HCT116 (cell line): ENCODE data around the gene FAM83F. TPM values are rescaled to one million over a fixed set of nuclear protein-coding genes. Genes with fewer than 3 reads are reported as not detected.

Experiments used
- ATAC-seq: fragments of 200-7000 bp; cut with Tn5 transposase; 2 replicates; pipeline ENCODE4 v1.9.1; 2020; ENCODE audit warnings: mild to moderate bottlenecking, moderate library complexity
- BruUV-seq: library from RNA; stranded (reverse); fragments of 400-500 nt; replicated peaks from 2 replicates; lab custom pipeline; 2021; lab: Mats Ljungman, UMichigan
- CTCF ChIA-PET: fragments of 300-600 bp; sonication (Branson Sonifier 250); formaldehyde crosslinking; loops from one replicate; lab custom pipeline; 2021; ENCODE audit warnings: antibody characterized with exemption; lab: Charles Lee
- POLR2A ChIA-PET: fragments of 300-600, 350-600 bp; sonication (Branson Sonifier 250); formaldehyde crosslinking; loops from one replicate; lab custom pipeline; 2021; ENCODE audit warnings: antibody characterized with exemption; lab: Charles Lee
- RAD21 ChIA-PET, 2 experiments: fragments of 300-600 bp; sonication (Branson Sonifier 250); formaldehyde crosslinking; loops; one replicate each; lab custom pipeline; 2023; ENCODE audit warnings: low total read pairs in 2 of 2; ENCODE audit not compliant: uncharacterized antibody in 2 of 2, unreplicated experiment in 2 of 2, low non-redundant PET in 1 of 2; lab: Charles Lee
- DNase-seq: peaks from one replicate; pipeline ENCODE4 v3.0.0-alpha.2; 2010; ENCODE audit warnings: low read depth, low spot score
- H2AFZ ChIP-seq: fragments of 200-600 bp; shearing (Covaris generic), sonication (generic); 2 replicates; pipeline ENCODE4 v1.6.1; 2017; ENCODE audit warnings: low read depth, mixed run types, mixed read lengths, antibody characterized with exemption, low read length; ENCODE audit not compliant: poor library complexity, severe bottlenecking
- H3K27ac ChIP-seq: 2 replicates; pipeline ENCODE4 v1.5.1; 2012; ENCODE audit warnings: low read depth, low read length
- H3K27me3 ChIP-seq: fragments of 200-600 bp; sonication (generic); 2 replicates; pipeline ENCODE4 v1.6.1; 2016; ENCODE audit warnings: mixed run types, low read length, mixed read lengths; ENCODE audit not compliant: insufficient read depth
- H3K36me3 ChIP-seq, 2 experiments: fragments of 200-500 bp in 1 of 2; fragments of 200-600 bp in 1 of 2; sonication (Bioruptor generic) in 1 of 2; sonication (generic) in 1 of 2; 2 replicates each; pipeline versions ENCODE4 v1.5.1 to v1.6.1; 2014 to 2016; ENCODE audit warnings: low read length in 2 of 2, inconsistent platforms in 1 of 2, mixed read lengths in 1 of 2, mixed run types in 1 of 2; ENCODE audit not compliant: insufficient read depth in 2 of 2, control insufficient read depth in 1 of 2
- H3K4me1 ChIP-seq, 2 experiments: fragments of 200-600 bp in 1 of 2; sonication (generic) in 1 of 2; 2 replicates each; pipeline versions ENCODE4 v1.5.1 to v1.6.1; 2012 to 2017; ENCODE audit warnings: low read length in 2 of 2, inconsistent platforms in 1 of 2, mild to moderate bottlenecking in 1 of 2, mixed read lengths in 1 of 2, mixed run types in 1 of 2, moderate library complexity in 1 of 2; ENCODE audit not compliant: insufficient read depth in 2 of 2, control insufficient read depth in 1 of 2
- H3K4me2 ChIP-seq: fragments of 200-600 bp; sonication (generic); 2 replicates; pipeline ENCODE4 v1.6.1; 2017; ENCODE audit warnings: mixed run types, low read length, mixed read lengths
- H3K4me3 ChIP-seq, 2 experiments: fragments of 200-600 bp in 1 of 2; sonication (generic) in 1 of 2; replicated peaks in 1 of 2; 2 replicates each; pipeline ENCODE4 v1.5.1; 2011 to 2016; ENCODE audit warnings: low read length in 2 of 2, control low read depth in 1 of 2, low read depth in 1 of 2, mild to moderate bottlenecking in 1 of 2, mixed read lengths in 1 of 2, mixed run types in 1 of 2
- H3K79me2 ChIP-seq: fragments of 200-600 bp; sonication (generic); 2 replicates; pipeline ENCODE4 v1.6.1; 2017; ENCODE audit warnings: mild to moderate bottlenecking, mixed run types, low read length, moderate library complexity, mixed read lengths; ENCODE audit not compliant: insufficient read depth
- H3K9ac ChIP-seq: fragments of 200-600 bp; sonication (generic); 2 replicates; pipeline ENCODE4 v1.6.1; 2016; ENCODE audit warnings: low read length, mixed read lengths
- H3K9me2 ChIP-seq: fragments of 200-600 bp; sonication (generic), shearing (Covaris generic); 2 replicates; pipeline ENCODE4 v1.6.1; 2017; ENCODE audit warnings: mixed run types, mild to moderate bottlenecking, moderate library complexity; ENCODE audit not compliant: insufficient read depth
- H3K9me3 ChIP-seq, 2 experiments: fragments of 200-500 bp in 1 of 2; fragments of 200-600 bp in 1 of 2; sonication (Bioruptor generic) in 1 of 2; sonication (generic) in 1 of 2; 2 replicates each; pipeline ENCODE4 v1.6.1; 2014 to 2017; ENCODE audit warnings: low read length in 2 of 2, mixed read lengths in 2 of 2, inconsistent platforms in 1 of 2, low read depth in 1 of 2, mild to moderate bottlenecking in 1 of 2, mixed run types in 1 of 2, moderate library complexity in 1 of 2; ENCODE audit not compliant: control insufficient read depth in 1 of 2, insufficient read depth in 1 of 2
- H4K20me1 ChIP-seq: fragments of 200-600 bp; sonication (generic), shearing (Covaris generic); 2 replicates; pipeline ENCODE4 v1.6.1; 2017; ENCODE audit warnings: mixed run types, mild to moderate bottlenecking, moderate library complexity; ENCODE audit not compliant: insufficient read depth
- CBX3 ChIP-seq: IDR thresholded peaks from 2 replicates; pipeline ENCODE4 v1.6.1; 2012; ENCODE audit warnings: low read depth
- CEBPB ChIP-seq: IDR thresholded peaks from 2 replicates; pipeline ENCODE4 v1.6.1; 2012; ENCODE audit warnings: low read depth
- EGR1 ChIP-seq: IDR thresholded peaks from 2 replicates; pipeline ENCODE4 v1.6.1; 2012; ENCODE audit warnings: low read depth
- ELF1 ChIP-seq: IDR thresholded peaks from 2 replicates; pipeline ENCODE4 v1.6.1; 2012; ENCODE audit warnings: low read depth, borderline replicate concordance
- EZH2 ChIP-seq: fragments of 200-600 bp; sonication (generic); IDR thresholded peaks from 2 replicates; pipeline ENCODE4 v1.6.1; 2017; ENCODE audit warnings: antibody characterized with exemption, mixed run types
- EZH2phosphoT487 ChIP-seq: fragments of 200-600 bp; IDR thresholded peaks from 2 replicates; pipeline ENCODE4 v1.6.1; 2018; ENCODE audit warnings: antibody characterized with exemption, borderline replicate concordance
- FOSL1 ChIP-seq: IDR thresholded peaks from 2 replicates; pipeline ENCODE4 v1.6.1; 2012; ENCODE audit warnings: low read depth
- POLR2AphosphoS5 ChIP-seq: IDR thresholded peaks from 2 replicates; pipeline ENCODE4 v1.6.1; 2011; ENCODE audit warnings: mild to moderate bottlenecking, low read depth, low read length, moderate library complexity
- RAD21 ChIP-seq: IDR thresholded peaks from 2 replicates; pipeline ENCODE4 v1.6.1; 2012; ENCODE audit warnings: low read depth, mild to moderate bottlenecking
- SIN3A ChIP-seq: IDR thresholded peaks from 2 replicates; pipeline ENCODE4 v1.6.1; 2012; ENCODE audit warnings: low read depth
- SP1 ChIP-seq: IDR thresholded peaks from 2 replicates; pipeline ENCODE4 v1.6.1; 2012; ENCODE audit warnings: low read depth
- SRF ChIP-seq: IDR thresholded peaks from 2 replicates; pipeline ENCODE4 v1.6.1; 2012; ENCODE audit warnings: low read depth
- YY1 ChIP-seq: IDR thresholded peaks from 2 replicates; pipeline ENCODE4 v1.6.1; 2011; ENCODE audit warnings: low read length, low read depth, moderate library complexity, mild to moderate bottlenecking; ENCODE audit not compliant: insufficient replicate concordance; ENCODE audit errors: extremely low read depth
- ZNF274 ChIP-seq: fragments of 200-500 bp; sonication (Bioruptor generic); IDR thresholded peaks from 2 replicates; pipeline ENCODE4 v1.6.1; 2014; ENCODE audit warnings: mild to moderate bottlenecking, low read depth, low read length, inconsistent platforms
- intact Hi-C: fragments of 100-400 bp; cut with micrococcal nuclease; formaldehyde crosslinking; loops from 2 replicates; pipeline ENCODE4 v1.10.0; 2022
- total RNA-seq: library from RNA; stranded (reverse); gene quantifications from one replicate; pipeline ENCODE4 v1.2.1, GENCODE V29; 2021; ENCODE audit not compliant: unreplicated experiment
- TF ChIP-seq, protein P1 (sequence below): IDR thresholded peaks from 2 replicates; pipeline ENCODE4 v1.6.1; 2012; ENCODE audit warnings: low read depth
- TF ChIP-seq, protein P2 (sequence below): IDR thresholded peaks from 2 replicates; pipeline ENCODE4 v1.6.1; 2012
- TF ChIP-seq, protein P3 (sequence below): IDR thresholded peaks from 2 replicates; pipeline ENCODE4 v1.6.1; 2012

The FAM83F gene
- total RNA-seq, 1 experiment from 2014 or later, result 24.5 TPM

DNA sequence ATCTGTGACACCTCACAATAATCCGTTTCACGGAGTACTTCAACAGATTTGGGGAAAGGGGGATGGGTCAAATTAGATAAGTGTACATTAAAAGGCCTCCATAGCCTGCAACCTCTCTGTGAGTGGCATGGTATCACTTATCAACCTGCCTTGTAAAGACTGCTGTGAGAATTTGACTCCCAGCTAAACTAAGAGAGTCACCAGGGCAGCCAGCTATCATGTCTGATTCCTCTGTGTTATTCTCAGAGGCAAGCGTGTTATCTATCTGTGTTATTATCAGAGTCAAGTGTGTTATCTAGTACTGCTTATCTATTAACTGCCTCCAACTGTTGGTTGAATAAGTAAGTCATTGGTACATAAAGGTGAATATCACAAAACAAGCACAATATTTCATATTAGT, 4.1 kb upstream of the FAM83F start:
- Histone ChIP-seq H3K9me3 (no peaks in the 10 kb centered on the region), H3K36me3 (no peaks in the 10 kb centered on the region), H3K9me2 (no peaks in the 10 kb centered on the region), H3K27me3 (no peaks in the 10 kb centered on the region), H4K20me1 (no peaks in the 10 kb centered on the region), H3K9ac (no peak overlapping the region), H3K4me2 (no peak overlapping the region), H3K4me3 (no peak overlapping the region), H3K27ac (no peak overlapping the region), H3K4me1 (peaks cover 4 to 10% of the 10 kb centered on the region in 2 experiments), H3K79me2 (peaks cover 7% of the 10 kb centered on the region), H2AFZ (no peak overlapping the region)
- POLR2A ChIA-PET, result interaction anchor here (0.7 kb wide), 1 partner anchor 458 kb away, joined by 3 read pairs; the partner anchor contains the start of gene RPS19BP1
- no peak for ATAC-seq
- TF ChIP-seq, protein P1, sequence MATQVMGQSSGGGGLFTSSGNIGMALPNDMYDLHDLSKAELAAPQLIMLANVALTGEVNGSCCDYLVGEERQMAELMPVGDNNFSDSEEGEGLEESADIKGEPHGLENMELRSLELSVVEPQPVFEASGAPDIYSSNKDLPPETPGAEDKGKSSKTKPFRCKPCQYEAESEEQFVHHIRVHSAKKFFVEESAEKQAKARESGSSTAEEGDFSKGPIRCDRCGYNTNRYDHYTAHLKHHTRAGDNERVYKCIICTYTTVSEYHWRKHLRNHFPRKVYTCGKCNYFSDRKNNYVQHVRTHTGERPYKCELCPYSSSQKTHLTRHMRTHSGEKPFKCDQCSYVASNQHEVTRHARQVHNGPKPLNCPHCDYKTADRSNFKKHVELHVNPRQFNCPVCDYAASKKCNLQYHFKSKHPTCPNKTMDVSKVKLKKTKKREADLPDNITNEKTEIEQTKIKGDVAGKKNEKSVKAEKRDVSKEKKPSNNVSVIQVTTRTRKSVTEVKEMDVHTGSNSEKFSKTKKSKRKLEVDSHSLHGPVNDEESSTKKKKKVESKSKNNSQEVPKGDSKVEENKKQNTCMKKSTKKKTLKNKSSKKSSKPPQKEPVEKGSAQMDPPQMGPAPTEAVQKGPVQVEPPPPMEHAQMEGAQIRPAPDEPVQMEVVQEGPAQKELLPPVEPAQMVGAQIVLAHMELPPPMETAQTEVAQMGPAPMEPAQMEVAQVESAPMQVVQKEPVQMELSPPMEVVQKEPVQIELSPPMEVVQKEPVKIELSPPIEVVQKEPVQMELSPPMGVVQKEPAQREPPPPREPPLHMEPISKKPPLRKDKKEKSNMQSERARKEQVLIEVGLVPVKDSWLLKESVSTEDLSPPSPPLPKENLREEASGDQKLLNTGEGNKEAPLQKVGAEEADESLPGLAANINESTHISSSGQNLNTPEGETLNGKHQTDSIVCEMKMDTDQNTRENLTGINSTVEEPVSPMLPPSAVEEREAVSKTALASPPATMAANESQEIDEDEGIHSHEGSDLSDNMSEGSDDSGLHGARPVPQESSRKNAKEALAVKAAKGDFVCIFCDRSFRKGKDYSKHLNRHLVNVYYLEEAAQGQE, result no peak
- RAD21 ChIA-PET, result no interaction called here
- BruUV-seq, result no TSS peak
- CTCF ChIA-PET, result no interaction called here
- intact Hi-C loops, result no loop called here
- no peak for DNase-seq

DNA sequence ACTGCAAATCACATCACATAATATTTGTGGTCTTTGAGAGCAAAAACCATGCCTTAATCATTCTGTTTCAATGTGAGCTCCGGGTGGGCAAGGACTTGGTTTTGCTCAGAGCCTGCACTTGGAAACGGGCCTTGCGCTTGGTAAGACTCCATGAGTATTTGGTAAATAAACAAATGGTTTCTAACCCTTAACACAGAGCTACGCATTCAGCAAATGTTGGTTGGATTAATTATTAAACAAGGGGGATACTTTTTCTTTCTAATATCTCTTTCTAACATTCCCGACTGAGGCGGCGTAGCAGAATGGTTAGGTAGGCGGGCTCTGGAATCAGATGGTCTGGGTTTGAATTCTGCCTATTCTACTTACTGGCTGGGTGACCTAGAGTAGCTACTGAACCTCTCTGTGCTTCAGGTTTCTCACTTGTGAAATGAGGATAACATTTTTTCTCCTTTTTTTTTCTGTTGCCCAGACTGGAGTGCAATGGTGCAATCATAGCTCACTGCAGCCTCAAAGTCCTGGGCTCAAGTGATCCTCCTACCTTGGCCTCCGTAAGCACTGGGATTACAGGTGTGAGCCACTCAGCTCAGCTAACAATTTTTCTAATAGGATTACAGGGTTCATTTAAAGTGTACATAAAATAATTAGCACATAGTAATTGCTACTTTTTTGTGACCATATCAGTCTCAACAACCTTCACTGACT, 3.4 kb upstream of the FAM83F start:
- DNase-seq, result no peak
- no peaks in the 10 kb centered on the region for H3K36me3 ChIP-seq
- peaks cover 14% of the 10 kb centered on the region for H3K79me2 ChIP-seq
- H2AFZ ChIP-seq, result no peak overlapping the region
- no peak overlapping the region for H3K4me3 ChIP-seq
- POLR2A ChIA-PET, result interaction anchor here (0.7 kb wide), 1 partner anchor 459 kb away, joined by 3 read pairs; the partner anchor contains the start of gene RPS19BP1
- no peak overlapping the region for H3K4me2 ChIP-seq
- CTCF ChIA-PET, result no interaction called here
- no peak overlapping the region for H3K9ac ChIP-seq
- ATAC-seq, result no peak
- peaks cover 4 to 16% of the 10 kb centered on the region in 2 experiments for H3K4me1 ChIP-seq
- BruUV-seq, result no TSS peak
- H4K20me1 ChIP-seq, result no peaks in the 10 kb centered on the region
- RAD21 ChIA-PET, result no interaction called here
- intact Hi-C loops, result no loop called here
- H3K9me3 ChIP-seq, result no peaks in the 10 kb centered on the region
- H3K27ac ChIP-seq, result no peak overlapping the region
- H3K9me2 ChIP-seq, result no peaks in the 10 kb centered on the region
- H3K27me3 ChIP-seq, result no peaks in the 10 kb centered on the region
- no peak for TF ChIP-seq SIN3A
- no peak for TF ChIP-seq EZH2phosphoT487
- TF ChIP-seq, protein P2, sequence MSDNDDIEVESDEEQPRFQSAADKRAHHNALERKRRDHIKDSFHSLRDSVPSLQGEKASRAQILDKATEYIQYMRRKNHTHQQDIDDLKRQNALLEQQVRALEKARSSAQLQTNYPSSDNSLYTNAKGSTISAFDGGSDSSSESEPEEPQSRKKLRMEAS, result no peak
- TF ChIP-seq ZNF274, result no peak
- TF ChIP-seq CEBPB, result no peak
- TF ChIP-seq SP1, result no peak
- TF ChIP-seq FOSL1, result no peak
- no peak for TF ChIP-seq ELF1
- TF ChIP-seq EGR1, result no peak
- TF ChIP-seq SRF, result no peak
- TF ChIP-seq CBX3, result no peak
- TF ChIP-seq EZH2, result no peak
- TF ChIP-seq YY1, result no peak
- no peak for TF ChIP-seq RAD21
- TF ChIP-seq POLR2AphosphoS5, result no peak
- TF ChIP-seq, protein P3, sequence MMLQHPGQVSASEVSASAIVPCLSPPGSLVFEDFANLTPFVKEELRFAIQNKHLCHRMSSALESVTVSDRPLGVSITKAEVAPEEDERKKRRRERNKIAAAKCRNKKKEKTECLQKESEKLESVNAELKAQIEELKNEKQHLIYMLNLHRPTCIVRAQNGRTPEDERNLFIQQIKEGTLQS, result no peak
